Measurements from ENCODE around the gene IKZF2.

IKZF2 gene

DNA sequence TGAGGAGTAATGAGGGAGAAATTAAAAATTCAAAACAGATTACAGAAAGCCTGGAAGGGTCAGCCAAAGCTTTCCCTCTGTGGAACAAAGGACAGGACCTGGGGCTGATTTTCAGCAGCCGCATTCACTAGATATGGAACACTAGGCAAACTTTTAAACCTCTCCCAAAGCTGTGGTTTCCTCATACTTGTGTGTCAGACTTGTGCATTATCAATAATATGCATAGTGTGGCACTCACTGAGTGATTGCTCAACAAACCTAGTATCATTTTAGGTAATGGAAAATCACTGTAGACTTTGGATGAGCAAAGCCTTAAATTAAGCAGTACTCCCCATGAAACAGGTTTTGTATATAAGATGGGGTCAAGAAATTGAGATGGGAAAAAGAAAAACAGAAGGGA is 26.3 kb upstream of the IKZF2 start:
- H2AFZ ChIP-seq (ENCODE audit: low read depth): no peak overlapping the region
- no peak overlapping the region for H3K4me2 ChIP-seq
- no peak overlapping the region for H3K4me3 ChIP-seq (IDR thresholded peaks at IDR 0.05; ENCODE audit: insufficient read depth, low read depth, low read length)
- H3K79me2 ChIP-seq (ENCODE audit: insufficient read depth, low read depth): no peaks in the 10 kb centered on the region
- H3K9ac ChIP-seq: no peak overlapping the region
- H3K27me3 ChIP-seq (ENCODE audit: insufficient read depth, low read depth): no peaks in the 10 kb centered on the region
- TF ChIP-seq, protein P1, sequence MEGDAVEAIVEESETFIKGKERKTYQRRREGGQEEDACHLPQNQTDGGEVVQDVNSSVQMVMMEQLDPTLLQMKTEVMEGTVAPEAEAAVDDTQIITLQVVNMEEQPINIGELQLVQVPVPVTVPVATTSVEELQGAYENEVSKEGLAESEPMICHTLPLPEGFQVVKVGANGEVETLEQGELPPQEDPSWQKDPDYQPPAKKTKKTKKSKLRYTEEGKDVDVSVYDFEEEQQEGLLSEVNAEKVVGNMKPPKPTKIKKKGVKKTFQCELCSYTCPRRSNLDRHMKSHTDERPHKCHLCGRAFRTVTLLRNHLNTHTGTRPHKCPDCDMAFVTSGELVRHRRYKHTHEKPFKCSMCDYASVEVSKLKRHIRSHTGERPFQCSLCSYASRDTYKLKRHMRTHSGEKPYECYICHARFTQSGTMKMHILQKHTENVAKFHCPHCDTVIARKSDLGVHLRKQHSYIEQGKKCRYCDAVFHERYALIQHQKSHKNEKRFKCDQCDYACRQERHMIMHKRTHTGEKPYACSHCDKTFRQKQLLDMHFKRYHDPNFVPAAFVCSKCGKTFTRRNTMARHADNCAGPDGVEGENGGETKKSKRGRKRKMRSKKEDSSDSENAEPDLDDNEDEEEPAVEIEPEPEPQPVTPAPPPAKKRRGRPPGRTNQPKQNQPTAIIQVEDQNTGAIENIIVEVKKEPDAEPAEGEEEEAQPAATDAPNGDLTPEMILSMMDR (conservative IDR thresholded peaks at IDR 0.05; ENCODE audit: low read depth, low read length): no peak
- H3K27ac ChIP-seq: no peak overlapping the region
- no peaks in the 10 kb centered on the region for H3K36me3 ChIP-seq (ENCODE audit: insufficient read depth)
- H3K4me1 ChIP-seq (ENCODE audit: low read depth, poor library complexity, severe bottlenecking): no peaks in the 10 kb centered on the region
- no peaks in the 10 kb centered on the region for H4K20me1 ChIP-seq (ENCODE audit: insufficient read depth)

DNA sequence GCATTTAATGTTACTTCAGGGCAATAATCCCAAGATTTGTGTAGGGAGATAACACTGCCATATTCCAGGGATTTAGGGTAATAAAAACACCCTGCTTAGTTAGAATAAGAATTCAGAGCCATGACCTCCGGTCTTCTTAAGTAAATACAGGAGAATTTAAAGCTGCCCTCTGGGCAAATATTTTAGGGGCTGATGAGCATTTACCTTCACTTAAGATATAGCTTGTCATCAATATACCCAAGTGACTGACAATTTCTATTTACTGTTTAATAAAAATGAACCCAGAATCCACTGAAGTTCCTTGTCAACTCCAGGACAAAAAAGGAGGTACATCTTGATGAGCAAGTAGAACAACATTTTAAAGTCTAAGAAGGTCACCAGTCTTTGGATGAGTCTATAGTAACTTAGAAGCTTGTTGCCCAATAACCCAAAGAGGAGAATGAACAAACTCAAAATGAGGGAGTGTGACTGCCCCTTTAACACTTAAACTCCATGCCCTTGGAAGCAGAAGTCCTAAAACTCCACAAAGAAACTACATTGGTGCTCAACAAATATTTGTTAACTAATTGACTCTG is 24.3 kb upstream of the IKZF2 start:
- Histone ChIP-seq H3K27ac (no peak overlapping the region), H3K4me1 (ENCODE audit: low read depth, poor library complexity, severe bottlenecking) (no peaks in the 10 kb centered on the region), H4K20me1 (ENCODE audit: insufficient read depth) (no peaks in the 10 kb centered on the region), H3K9ac (no peak overlapping the region), H3K79me2 (ENCODE audit: insufficient read depth, low read depth) (no peaks in the 10 kb centered on the region), H3K4me2 (no peak overlapping the region), H3K36me3 (ENCODE audit: insufficient read depth) (no peaks in the 10 kb centered on the region), H3K4me3 (IDR thresholded peaks at IDR 0.05; ENCODE audit: insufficient read depth, low read depth, low read length) (no peak overlapping the region), H3K27me3 (ENCODE audit: insufficient read depth, low read depth) (no peaks in the 10 kb centered on the region), H2AFZ (ENCODE audit: low read depth) (no peak overlapping the region)
- TF ChIP-seq, protein P1 (conservative IDR thresholded peaks at IDR 0.05; ENCODE audit: low read depth, low read length): no peak

DNA sequence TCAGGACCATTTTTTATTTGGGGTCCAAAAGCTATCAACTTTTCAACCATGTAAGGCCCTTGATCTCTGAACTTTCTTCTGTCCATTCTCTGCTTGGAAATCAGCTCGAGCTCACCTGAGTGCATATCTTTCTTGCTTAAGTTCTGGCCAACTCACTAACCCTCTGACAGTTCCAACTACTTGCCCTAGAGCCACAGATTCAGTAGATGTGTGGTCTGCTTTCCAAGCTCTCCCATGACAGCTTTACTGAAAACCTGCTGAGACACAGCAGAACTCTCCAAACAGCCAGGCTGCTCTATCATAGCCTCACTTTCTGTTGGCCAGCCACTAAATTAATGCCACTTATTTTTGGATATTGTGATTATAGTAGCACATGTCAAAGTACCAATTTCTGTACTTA is 21.2 kb upstream of the IKZF2 start:
- Histone ChIP-seq H3K9ac (no peak overlapping the region), H3K27ac (no peak overlapping the region), H3K36me3 (ENCODE audit: insufficient read depth) (no peaks in the 10 kb centered on the region), H3K4me3 (IDR thresholded peaks at IDR 0.05; ENCODE audit: insufficient read depth, low read depth, low read length) (no peak overlapping the region), H2AFZ (ENCODE audit: low read depth) (no peak overlapping the region), H3K4me2 (no peak overlapping the region), H3K79me2 (ENCODE audit: insufficient read depth, low read depth) (no peaks in the 10 kb centered on the region), H4K20me1 (ENCODE audit: insufficient read depth) (no peaks in the 10 kb centered on the region), H3K4me1 (ENCODE audit: low read depth, poor library complexity, severe bottlenecking) (no peaks in the 10 kb centered on the region), H3K27me3 (ENCODE audit: insufficient read depth, low read depth) (no peaks in the 10 kb centered on the region)
- TF ChIP-seq, protein P1 (conservative IDR thresholded peaks at IDR 0.05; ENCODE audit: low read depth, low read length): no peak

DNA sequence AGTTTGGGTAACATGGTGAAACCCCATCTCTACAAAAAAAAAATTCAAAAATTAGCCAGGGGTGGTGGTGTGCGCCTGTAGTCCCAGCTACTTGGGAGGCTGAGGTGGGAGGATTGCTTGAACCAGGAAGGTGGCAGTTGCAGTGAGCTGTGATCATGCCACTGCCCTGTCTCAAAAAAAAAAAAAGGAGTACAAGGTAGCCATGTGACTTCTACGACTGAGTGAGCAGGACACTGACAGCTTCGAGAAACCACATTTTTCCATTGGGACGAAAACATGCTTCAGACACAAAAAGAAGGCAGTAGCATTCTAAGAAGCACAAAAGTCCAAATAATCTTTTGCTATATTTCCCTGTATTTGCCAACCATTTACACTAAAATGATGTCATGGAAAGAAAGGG is 19.7 kb upstream of the IKZF2 start:
- Histone ChIP-seq H3K27me3 (ENCODE audit: insufficient read depth, low read depth) (no peaks in the 10 kb centered on the region), H3K27ac (no peak overlapping the region), H3K4me3 (IDR thresholded peaks at IDR 0.05; ENCODE audit: insufficient read depth, low read depth, low read length) (no peak overlapping the region), H3K79me2 (ENCODE audit: insufficient read depth, low read depth) (no peaks in the 10 kb centered on the region), H3K9ac (no peak overlapping the region), H3K36me3 (ENCODE audit: insufficient read depth) (no peaks in the 10 kb centered on the region), H3K4me1 (ENCODE audit: low read depth, poor library complexity, severe bottlenecking) (no peaks in the 10 kb centered on the region), H2AFZ (ENCODE audit: low read depth) (no peak overlapping the region), H3K4me2 (no peak overlapping the region), H4K20me1 (ENCODE audit: insufficient read depth) (no peaks in the 10 kb centered on the region)
- TF ChIP-seq, protein P1 (conservative IDR thresholded peaks at IDR 0.05; ENCODE audit: low read depth, low read length): no peak
